HG02852 (cell line): ENCODE measurements around the gene DIAPH3.

Source experiments
- ATAC-seq: cut with Tn5 transposase; IDR thresholded peaks from one replicate; pipeline ENCODE4 v1.9.1; 2021; ENCODE audit warnings: mild to moderate bottlenecking, moderate library complexity; ENCODE audit not compliant: unreplicated experiment

Gene DIAPH3

GRCh38 chr13:59743195-59743594, 420.5 kb downstream of the DIAPH3 start:
- no peak for ATAC-seq

GRCh38 chr13:59742467-59742866, 421.3 kb downstream of the DIAPH3 start:
- ATAC-seq, result no peak

DNA sequence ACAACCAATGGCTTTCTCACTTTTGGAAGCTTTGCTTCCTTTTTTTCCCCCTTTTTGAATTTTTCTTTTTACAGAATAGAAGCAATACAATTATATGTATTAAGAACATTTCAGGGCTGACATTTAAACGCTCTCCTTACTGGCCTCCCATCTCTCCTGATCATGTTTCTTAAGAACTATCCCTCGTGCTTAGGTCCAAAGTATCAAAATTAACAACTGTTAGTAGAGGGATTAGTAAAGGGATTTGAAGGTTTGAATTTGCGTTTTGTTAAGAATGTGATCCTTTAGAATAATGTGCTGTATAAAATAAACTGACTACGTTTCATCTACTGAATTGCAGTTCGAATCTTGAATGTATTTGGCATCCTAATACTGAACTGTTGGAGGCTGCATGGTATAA, 424.8 kb downstream of the DIAPH3 start:
- no peak for ATAC-seq

DNA sequence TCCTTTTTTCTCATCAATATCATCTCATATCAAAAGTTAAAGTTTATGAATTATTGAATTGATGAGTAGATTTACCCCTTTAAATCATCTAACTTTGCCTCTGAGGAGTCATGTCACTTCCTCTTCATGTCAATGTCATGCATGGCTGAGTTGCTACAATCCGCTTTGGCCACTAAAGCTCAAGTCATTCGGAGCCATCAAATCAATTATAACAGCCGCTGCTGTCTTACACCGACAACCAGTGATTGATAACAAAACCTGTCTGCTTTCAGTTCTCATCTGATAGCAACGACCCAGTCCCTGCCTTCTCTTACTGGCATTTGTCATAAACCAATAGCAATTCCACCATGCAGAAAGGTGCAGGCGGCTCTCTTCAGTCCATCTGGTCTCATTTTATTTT, 429.3 kb downstream of the DIAPH3 start:
- peak; percentile 100 for ATAC-seq

GRCh38 chr13:59733744-59734143, 430.0 kb downstream of the DIAPH3 start:
- no peak for ATAC-seq

DNA sequence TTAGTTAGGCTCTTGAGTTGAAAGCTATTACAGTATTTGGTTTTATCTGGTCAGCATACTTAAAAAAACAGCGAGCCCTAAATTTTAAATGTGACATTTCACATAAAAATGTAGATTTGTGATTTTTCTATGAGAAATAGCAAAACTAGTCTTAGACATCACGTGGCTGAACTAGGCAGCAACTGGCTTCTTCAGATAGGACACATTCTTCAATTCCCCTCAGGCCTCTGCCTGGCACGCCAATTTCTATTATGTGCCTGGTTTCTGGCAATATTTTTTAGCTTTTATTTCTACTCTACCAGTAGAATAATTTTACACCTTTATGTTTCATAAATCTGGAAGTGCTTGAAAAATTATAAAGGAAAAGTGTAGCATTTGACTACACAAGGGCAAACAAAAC, 433.7 kb downstream of the DIAPH3 start:
- ATAC-seq, result no peak

- ATAC-seq, result no peak
These were observed 434.7 kb downstream of the DIAPH3 start for GRCh38 chr13:59728896-59729545.

GRCh38 chr13:59721926-59722910, 441.5 kb downstream of the DIAPH3 start:
- no peak for ATAC-seq

DNA sequence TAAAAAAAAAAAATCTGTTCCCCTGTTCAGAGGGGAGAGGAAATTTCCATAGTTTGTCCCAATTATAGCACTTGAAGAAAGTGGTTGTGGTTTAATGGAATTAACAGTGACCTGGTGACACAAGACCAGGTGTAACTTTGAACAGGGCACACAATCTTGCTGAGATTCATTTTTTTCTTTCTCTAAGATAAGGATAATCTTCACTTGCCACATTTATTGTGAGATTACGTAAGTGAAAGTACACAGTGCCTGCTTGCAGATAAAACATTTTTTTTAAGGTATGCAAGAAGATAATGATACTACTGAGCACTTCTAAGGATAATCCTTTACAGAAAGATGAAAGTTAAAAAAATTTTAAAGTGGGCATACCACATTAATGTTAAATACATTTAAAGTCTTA, 448.1 kb downstream of the DIAPH3 start:
- ATAC-seq, result no peak

DNA sequence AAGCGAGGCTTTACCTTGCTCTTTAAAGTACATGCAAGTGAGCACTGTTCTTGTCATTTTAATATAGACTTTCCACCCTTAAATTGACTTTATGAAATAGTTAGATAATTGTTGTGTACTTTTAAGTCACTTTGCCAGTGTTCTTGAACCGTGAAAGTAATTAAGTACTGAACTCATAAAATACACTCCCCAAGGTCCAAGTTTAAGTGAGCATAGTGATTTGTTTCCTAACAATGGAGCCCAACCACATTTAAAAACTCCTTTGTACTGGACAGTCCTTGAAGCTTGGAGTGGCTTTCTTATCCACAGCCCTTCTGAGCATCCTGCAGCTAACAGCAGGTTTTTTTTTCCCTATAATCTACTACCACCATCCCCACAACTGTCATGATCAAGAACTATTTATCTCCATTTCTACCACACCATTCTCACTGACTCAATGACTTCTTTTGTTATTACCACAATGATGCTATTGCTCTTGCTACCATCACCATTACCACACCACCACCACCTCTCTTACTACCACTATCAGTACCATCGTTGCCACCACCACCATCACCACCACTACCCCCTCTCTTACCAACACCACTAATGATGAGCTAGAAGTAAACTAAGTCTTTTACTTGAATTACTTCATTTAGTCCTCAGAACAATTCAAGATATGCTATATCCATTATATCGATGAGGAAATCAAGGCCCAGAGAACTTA, 452.6 kb downstream of the DIAPH3 start:
- no peak for ATAC-seq

GRCh38 chr13:59710416-59710815, 453.3 kb downstream of the DIAPH3 start:
- no peak for ATAC-seq

DNA sequence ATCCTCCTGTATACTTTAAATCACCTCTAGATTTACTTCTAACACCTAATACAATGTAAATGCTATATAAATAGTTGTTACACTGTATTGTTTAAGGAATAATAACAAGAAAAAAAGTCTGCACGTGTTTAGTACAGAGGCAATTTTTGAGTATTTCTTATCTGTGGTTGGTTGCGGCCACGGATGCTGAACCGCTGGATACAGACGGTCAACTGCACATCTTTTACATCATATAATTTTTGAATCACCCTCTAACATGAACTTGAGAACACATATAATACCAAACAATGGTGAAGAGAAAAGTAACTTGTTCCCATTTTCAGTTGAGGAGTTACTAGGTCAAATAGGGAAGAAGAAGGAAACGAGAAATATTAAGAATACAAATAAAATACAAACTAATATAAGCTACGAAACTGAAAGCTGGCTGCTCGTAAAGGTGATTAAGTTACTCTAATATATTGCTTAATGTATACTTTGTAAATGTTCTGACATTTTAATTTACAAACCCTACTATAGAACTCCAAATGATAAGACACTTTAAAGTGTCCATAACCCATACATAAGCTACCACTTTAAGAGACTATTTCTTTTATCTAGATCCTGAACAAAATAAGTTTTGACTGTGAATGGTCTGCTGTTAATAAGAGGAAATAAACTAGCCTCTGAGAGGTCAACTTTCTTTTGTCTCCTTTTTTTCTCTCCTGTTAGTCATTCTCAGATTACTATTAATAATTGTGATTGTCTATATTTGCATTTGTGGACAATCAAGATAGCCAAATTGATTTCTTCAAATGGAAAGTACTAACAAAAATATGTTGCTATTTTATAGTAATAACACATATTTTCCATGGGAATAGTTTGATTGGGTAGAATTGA, 457.4 kb downstream of the DIAPH3 start:
- ATAC-seq, result no peak

DNA sequence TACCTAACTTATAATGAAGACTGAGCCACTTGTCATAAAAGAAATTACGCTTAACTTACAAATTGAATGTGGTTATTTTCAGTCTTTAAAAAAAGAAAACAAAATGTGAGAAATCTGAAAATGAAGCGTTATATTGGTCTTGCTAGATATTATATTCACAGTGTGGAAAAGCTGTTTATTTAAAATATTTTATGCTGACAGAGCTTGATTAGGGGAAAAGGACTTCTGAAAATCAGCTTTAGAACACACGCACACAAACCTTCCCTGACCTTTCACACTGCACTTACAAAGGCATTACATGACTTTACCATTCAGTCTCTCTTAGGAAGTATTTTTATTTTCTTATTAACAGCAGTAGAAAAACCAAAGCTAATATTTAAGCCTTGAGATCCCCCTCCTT, 461.5 kb downstream of the DIAPH3 start:
- no peak for ATAC-seq

- no peak for ATAC-seq
These were observed 462.5 kb downstream of the DIAPH3 start for GRCh38 chr13:59701261-59701660.

GRCh38 chr13:59700281-59700680, 463.4 kb downstream of the DIAPH3 start:
- ATAC-seq, result no peak

DNA sequence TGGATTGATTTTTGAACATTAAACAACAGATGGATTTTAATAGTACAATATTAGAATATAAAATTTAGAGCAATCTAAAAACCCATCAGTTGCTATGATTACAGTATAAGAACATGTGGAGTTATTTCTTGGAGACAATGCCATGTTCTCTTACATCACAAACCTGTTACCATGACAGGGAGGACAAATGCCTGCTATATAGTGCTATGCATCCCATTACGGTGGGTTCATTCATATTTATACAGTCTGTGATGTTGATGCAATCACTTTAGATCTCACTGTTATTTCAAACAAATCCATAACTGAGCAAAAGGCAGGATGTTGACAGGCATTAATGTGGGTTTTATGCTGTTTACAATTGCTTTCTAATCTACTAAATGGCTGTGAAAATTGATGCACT, 467.5 kb downstream of the DIAPH3 start:
- no peak for ATAC-seq

DNA sequence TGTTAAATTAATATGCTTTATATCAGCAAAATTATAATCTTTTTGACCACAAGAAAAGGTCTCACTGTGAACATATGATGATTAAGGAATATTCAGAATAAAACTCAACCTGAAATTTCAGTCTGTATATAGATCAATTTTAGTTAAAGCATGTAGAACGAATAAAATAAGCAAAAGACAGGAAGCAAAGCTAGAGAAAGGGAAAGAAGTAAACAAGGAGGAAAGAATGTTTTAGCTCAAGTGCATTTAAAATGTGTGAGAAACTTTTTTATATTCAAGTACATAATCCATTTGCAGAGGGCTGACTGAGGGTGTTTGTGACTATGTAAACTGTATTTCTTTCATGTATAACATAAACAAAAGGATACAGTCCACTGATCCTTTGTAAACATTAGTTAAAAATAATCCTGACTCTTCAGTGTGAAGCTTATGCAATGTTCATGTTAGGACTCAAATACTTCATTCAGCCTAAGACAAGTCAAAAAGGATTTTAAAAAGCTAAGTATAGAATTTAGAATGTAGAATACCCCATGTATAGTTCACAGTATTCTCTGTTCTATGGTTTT, 472.1 kb downstream of the DIAPH3 start:
- no peak for ATAC-seq

GRCh38 chr13:59690857-59691500, 472.7 kb downstream of the DIAPH3 start:
- no peak for ATAC-seq

GRCh38 chr13:59689057-59689456, 474.7 kb downstream of the DIAPH3 start:
- ATAC-seq, result no peak
